ENCODE data around the gene PLCB4.

PLCB4 gene

GRCh38 chr20:9388813-9389161, 319.9 kb downstream of the PLCB4 start:
- Histone ChIP-seq H3K9me3 (ENCODE audit: insufficient read depth, low read depth, low read length) (no peaks in the 10 kb centered on the region), H3K4me3 (ENCODE audit: low read length, poor library complexity, severe bottlenecking) (no peak overlapping the region), H3K9ac (ENCODE audit: low read depth, low read length, poor library complexity, severe bottlenecking) (no peak overlapping the region), H3K27me3 (ENCODE audit: insufficient read depth, low read length, poor library complexity, severe bottlenecking) (no peaks in the 10 kb centered on the region), H3K4me1 (ENCODE audit: insufficient read depth, low read length, poor library complexity, severe bottlenecking) (no peaks in the 10 kb centered on the region), H3K36me3 (ENCODE audit: insufficient read depth, low read length) (peaks cover 18% of the 10 kb centered on the region), H3F3A (ENCODE audit: low read depth) (no peaks in the 10 kb centered on the region), H3K79me2 (ENCODE audit: insufficient read depth, low read length) (no peaks in the 10 kb centered on the region), H3K4me2 (ENCODE audit: low read depth, low read length, poor library complexity, severe bottlenecking) (no peak overlapping the region), H4K20me1 (ENCODE audit: insufficient read depth, low read length, poor library complexity, severe bottlenecking) (no peaks in the 10 kb centered on the region), H2AFZ (ENCODE audit: low read length) (no peak overlapping the region), H3K9me2 (replicated peaks; ENCODE audit: low read depth, low read length) (no peaks in the 10 kb centered on the region; the same call in 1 of the 2 replicates)
- no peak for TF ChIP-seq CTCF (conservative IDR thresholded peaks at IDR 0.05; ENCODE audit: low read length)

GRCh38 chr20:9389346-9389745, 320.5 kb downstream of the PLCB4 start:
- Histone ChIP-seq H3K9me2 (replicated peaks; ENCODE audit: low read depth, low read length) (no peaks in the 10 kb centered on the region), H3K4me3 (ENCODE audit: low read length, poor library complexity, severe bottlenecking) (no peak overlapping the region), H3K9ac (ENCODE audit: low read depth, low read length, poor library complexity, severe bottlenecking) (no peak overlapping the region), H3K79me2 (ENCODE audit: insufficient read depth, low read length) (no peaks in the 10 kb centered on the region), H3K4me2 (ENCODE audit: low read depth, low read length, poor library complexity, severe bottlenecking) (no peak overlapping the region), H3K9me3 (ENCODE audit: insufficient read depth, low read depth, low read length) (no peaks in the 10 kb centered on the region), H3K27me3 (ENCODE audit: insufficient read depth, low read length, poor library complexity, severe bottlenecking) (no peaks in the 10 kb centered on the region), H3K4me1 (ENCODE audit: insufficient read depth, low read length, poor library complexity, severe bottlenecking) (no peaks in the 10 kb centered on the region), H4K20me1 (ENCODE audit: insufficient read depth, low read length, poor library complexity, severe bottlenecking) (no peaks in the 10 kb centered on the region), H3K36me3 (ENCODE audit: insufficient read depth, low read length) (peaks cover 14% of the 10 kb centered on the region; the same call in 1 of the 2 replicates), H3F3A (ENCODE audit: low read depth) (no peaks in the 10 kb centered on the region), H2AFZ (ENCODE audit: low read length) (no peak overlapping the region)
- TF ChIP-seq CTCF (conservative IDR thresholded peaks at IDR 0.05; ENCODE audit: low read length) (no peak), EZH2phosphoT487 (IDR thresholded peaks at IDR 0.05; ENCODE audit: borderline replicate concordance) (no peak)

- no peaks in the 10 kb centered on the region for H3F3A ChIP-seq (ENCODE audit: low read depth)
- H3K4me2 ChIP-seq (ENCODE audit: low read depth, low read length, poor library complexity, severe bottlenecking) = no peak overlapping the region
- peaks cover 14% of the 10 kb centered on the region; the same call in 1 of the 2 replicates for H3K36me3 ChIP-seq (ENCODE audit: insufficient read depth, low read length)
- H3K9ac ChIP-seq (ENCODE audit: low read depth, low read length, poor library complexity, severe bottlenecking) = no peak overlapping the region
- H3K79me2 ChIP-seq (ENCODE audit: insufficient read depth, low read length) = no peaks in the 10 kb centered on the region
- TF ChIP-seq EZH2phosphoT487 (IDR thresholded peaks at IDR 0.05; ENCODE audit: borderline replicate concordance) = no peak
- no peak for TF ChIP-seq CTCF (conservative IDR thresholded peaks at IDR 0.05; ENCODE audit: low read length)
- no peaks in the 10 kb centered on the region for H3K9me2 ChIP-seq (replicated peaks; ENCODE audit: low read depth, low read length)
- H3K9me3 ChIP-seq (ENCODE audit: insufficient read depth, low read depth, low read length) = no peaks in the 10 kb centered on the region
- H2AFZ ChIP-seq (ENCODE audit: low read length) = no peak overlapping the region
- H3K4me3 ChIP-seq (ENCODE audit: low read length, poor library complexity, severe bottlenecking) = no peak overlapping the region
- H3K27me3 ChIP-seq (ENCODE audit: insufficient read depth, low read length, poor library complexity, severe bottlenecking) = no peaks in the 10 kb centered on the region
- H3K4me1 ChIP-seq (ENCODE audit: insufficient read depth, low read length, poor library complexity, severe bottlenecking) = no peaks in the 10 kb centered on the region
- H4K20me1 ChIP-seq (ENCODE audit: insufficient read depth, low read length, poor library complexity, severe bottlenecking) = no peaks in the 10 kb centered on the region
Observed at GRCh38 chr20:9390441-9390840, 321.6 kb downstream of the PLCB4 start.
